Ishikawa (cell line): ENCODE results near the gene ZNF213.

ENCODE experiments used
- CEBPB ChIP-seq: IDR thresholded peaks from 2 replicates; pipeline ENCODE4 v1.6.1; 2012
- CREB1 ChIP-seq: IDR thresholded peaks from 2 replicates; pipeline ENCODE4 v1.6.1; 2012; ENCODE audit warnings: low read depth
- EGR1 ChIP-seq: IDR thresholded peaks from 2 replicates; pipeline ENCODE4 v1.6.1; 2012
- EP300 ChIP-seq: IDR thresholded peaks from 2 replicates; pipeline ENCODE4 v1.6.1; 2012; ENCODE audit warnings: borderline replicate concordance
- FOXM1 ChIP-seq: IDR thresholded peaks from 2 replicates; pipeline ENCODE4 v1.6.1; 2012; ENCODE audit warnings: low read depth, borderline replicate concordance
- MAX ChIP-seq: IDR thresholded peaks from 2 replicates; pipeline ENCODE4 v1.6.1; 2012
- NFIC ChIP-seq: IDR thresholded peaks from 2 replicates; pipeline ENCODE4 v1.6.1; 2012
- RAD21 ChIP-seq: IDR thresholded peaks from 2 replicates; pipeline ENCODE4 v1.6.1; 2012; ENCODE audit warnings: low read depth
- REST ChIP-seq: IDR thresholded peaks from 2 replicates; pipeline ENCODE4 v1.6.1; 2012; ENCODE audit warnings: low read depth, mild to moderate bottlenecking
- TAF1 ChIP-seq: IDR thresholded peaks from 2 replicates; pipeline ENCODE4 v1.6.1; 2012; ENCODE audit warnings: low read depth, mild to moderate bottlenecking
- TCF12 ChIP-seq: IDR thresholded peaks from 2 replicates; pipeline ENCODE4 v1.6.1; 2012; ENCODE audit warnings: low read depth
- TEAD4 ChIP-seq: IDR thresholded peaks from 2 replicates; pipeline ENCODE4 v1.6.1; 2012
- USF1 ChIP-seq: IDR thresholded peaks from 2 replicates; pipeline ENCODE4 v1.6.1; 2012
- YY1 ChIP-seq: IDR thresholded peaks from 2 replicates; pipeline ENCODE4 v1.6.1; 2012; ENCODE audit warnings: low read depth
- ZBTB7A ChIP-seq: IDR thresholded peaks from 2 replicates; pipeline ENCODE4 v1.6.1; 2012; ENCODE audit warnings: low read depth

ZNF213 gene

DNA sequence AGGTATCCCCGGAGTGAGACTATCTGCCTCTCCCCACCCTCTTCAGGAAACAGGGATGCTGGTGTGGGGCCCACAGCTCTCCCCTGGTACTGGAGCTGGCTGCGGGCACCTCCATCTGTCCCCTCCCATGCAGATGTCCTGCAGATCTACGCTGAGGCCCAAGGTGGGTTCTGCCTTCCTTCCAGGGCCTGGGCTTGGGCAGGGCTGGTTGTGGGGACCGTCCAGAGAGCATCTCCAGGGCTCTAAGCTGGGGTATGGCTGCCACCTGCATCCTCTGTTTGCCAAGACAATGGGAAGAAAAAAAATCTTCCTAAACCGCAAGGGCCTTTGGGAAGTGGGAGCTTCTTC, 12.9 kb downstream of the ZNF213 start:
- TF ChIP-seq CEBPB = no peak
- TF ChIP-seq RAD21 = no peak
- TF ChIP-seq EP300 = no peak
- no peak for TF ChIP-seq TCF12
- TF ChIP-seq TAF1 = no peak

DNA sequence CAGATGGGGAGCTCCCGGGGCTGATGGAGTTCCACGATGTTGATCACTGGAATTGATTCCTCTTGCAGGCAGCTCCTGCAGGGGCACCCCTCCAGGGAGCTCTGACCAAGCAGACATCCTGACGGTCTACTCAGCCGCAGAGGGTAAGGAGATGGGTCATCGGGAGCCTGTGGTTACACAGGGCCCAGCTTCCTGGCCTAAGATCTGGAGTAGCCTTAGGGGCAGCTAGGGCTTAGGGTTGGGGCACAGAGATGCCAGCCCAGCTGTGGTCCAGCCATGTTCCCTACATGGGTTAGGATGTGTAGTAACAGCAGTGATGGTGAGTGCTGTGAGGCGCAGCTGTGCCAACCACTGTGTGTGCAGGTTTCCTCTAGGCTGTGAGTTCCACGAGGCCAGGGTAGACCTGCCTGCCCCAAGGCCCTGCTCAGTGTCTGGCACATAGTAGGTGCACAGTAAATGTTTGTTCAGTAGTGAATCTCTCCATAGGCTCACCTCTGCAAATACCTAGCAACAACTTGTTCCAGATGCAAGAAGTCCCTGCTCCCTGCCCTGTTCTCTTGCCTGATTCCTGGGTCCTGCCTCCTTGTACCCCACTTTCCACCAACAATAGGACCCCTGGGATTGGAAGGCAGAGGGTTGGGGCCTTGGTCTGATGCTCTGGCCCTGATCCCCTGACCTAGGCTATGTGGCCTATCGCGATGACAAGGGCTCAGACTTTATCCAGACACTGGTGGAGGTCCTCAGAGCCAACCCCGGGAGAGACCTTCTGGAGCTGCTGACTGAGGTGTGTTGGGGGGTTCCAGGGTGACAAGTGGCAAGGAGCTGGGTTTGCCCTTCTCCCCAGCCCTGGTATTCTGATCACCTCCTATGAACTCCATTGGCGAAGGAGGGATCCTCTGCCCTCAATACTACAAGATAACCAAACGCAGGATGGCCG, 13.7 kb downstream of the ZNF213 start:
- TF ChIP-seq TCF12 (no peak), YY1 (no peak), RAD21 (no peak), TAF1 (no peak), FOXM1 (no peak)

DNA sequence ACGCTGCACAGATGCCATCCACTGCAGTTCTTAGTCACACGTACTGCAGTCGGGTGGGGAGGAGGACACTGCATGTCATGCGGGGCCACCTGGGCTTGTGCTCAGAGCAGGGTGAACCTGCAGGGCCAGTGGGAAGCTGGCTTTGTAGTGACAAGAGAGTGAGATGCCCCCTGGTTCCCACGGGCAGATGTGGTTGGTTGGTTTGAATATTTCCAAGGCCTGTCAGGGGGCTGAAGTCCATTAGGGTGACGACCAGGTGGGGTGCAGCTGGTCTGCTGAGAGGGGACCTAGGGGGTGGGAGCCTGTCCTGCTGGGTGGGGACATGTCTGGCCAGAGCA, 14.3 kb downstream of the ZNF213 start:
- no peak for TF ChIP-seq CEBPB
- TF ChIP-seq CREB1 = no peak
- TF ChIP-seq ZBTB7A = no peak
- TF ChIP-seq REST = no peak
- TF ChIP-seq MAX = no peak
- TF ChIP-seq TCF12 = no peak
- TF ChIP-seq USF1 = no peak

DNA sequence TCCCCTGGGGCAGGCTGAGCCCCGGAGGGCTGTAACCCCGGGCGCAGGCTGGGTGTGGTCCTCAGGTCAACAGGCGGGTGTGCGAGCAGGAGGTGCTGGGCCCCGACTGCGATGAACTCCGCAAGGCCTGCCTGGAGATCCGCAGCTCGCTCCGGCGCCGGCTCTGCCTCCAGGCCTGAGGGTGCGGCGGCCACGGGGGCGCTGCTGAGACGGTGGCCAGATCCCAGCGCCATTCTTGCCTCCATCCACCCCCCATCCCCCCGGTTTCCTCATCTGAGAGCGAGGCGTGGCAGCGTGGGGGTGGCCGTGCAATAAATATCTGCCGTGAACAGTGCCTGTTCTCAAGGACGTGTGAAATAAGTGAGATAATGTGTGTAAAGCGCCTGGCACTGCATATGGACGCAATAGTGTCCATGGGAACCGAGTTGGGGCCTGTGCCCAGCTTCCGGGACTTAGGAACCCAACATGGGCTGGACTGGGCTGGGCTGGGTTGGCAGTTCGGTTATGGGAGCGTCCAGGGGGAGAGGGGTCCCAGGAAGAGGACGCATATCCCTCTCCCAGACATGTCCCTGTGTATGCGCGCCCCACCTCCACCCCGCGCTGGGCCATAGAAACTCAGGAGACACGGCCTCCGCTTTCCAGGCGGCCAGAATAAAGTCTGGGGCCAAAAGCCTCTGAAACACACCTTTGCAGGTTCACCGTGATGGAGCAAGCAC, 15.0 kb downstream of the ZNF213 start:
- TF ChIP-seq EGR1 (no peak), TCF12 (no peak), TEAD4 (no peak), NFIC (no peak), MAX (0 out of 2 replicates have a peak, but pooled peaks have one; percentile 15), CREB1 (no peak), ZBTB7A (no peak; the same call in 1 of the 2 replicates), TAF1 (no peak; the same call in 1 of the 2 replicates), YY1 (peak; percentile 83), RAD21 (peak; percentile 19; the same call in 1 of the 2 replicates), EP300 (no peak), REST (no peak)

GRCh38 chr16:3150346-3151218, 15.8 kb downstream of the ZNF213 start:
- TF ChIP-seq ZBTB7A (peak; percentile 25; the same call in 1 of the 2 replicates), TEAD4 (peak; percentile 92), TAF1 (no peak), USF1 (peak; percentile 35), EGR1 (no peak), TCF12 (peak; percentile 50), NFIC (peak; percentile 22; the same call in 1 of the 2 replicates), MAX (peak; percentile 43), YY1 (peak; percentile 15; the same call in 1 of the 2 replicates), RAD21 (no peak; the same call in 1 of the 2 replicates), CEBPB (peak; percentile 26; the same call in 1 of the 2 replicates)
